HEK293T (cell line): ENCODE data around the gene CDCP1.

Experiments used
- CTCF ChIA-PET: fragments of 350-600 bp; formaldehyde crosslinking; extraction: SDS; loops from one replicate; lab custom pipeline; 2021; ENCODE audit warnings: antibody characterized with exemption, inconsistent platforms; lab: Yijun Ruan, JAX
- POLR2A ChIA-PET: fragments of 350-600 bp; formaldehyde crosslinking; extraction: SDS; loops from one replicate; lab custom pipeline; 2020; ENCODE audit warnings: antibody characterized with exemption, inconsistent platforms; lab: Yijun Ruan, JAX
- DNase-seq: peaks from one replicate; pipeline ENCODE4 v3.0.0; 2012; ENCODE audit warnings: mixed read lengths; ENCODE audit errors: extremely low spot score
- ARNT ChIP-seq: fragments of 450-650 bp; IDR thresholded peaks from 2 replicates; pipeline ENCODE4 v1.6.1; 2017; ENCODE audit warnings: mild to moderate bottlenecking
- BHLHE40 ChIP-seq: fragments of 450-650 bp; IDR thresholded peaks from 2 replicates; pipeline ENCODE4 v1.6.1; 2016; ENCODE audit warnings: mild to moderate bottlenecking, moderate library complexity, borderline replicate concordance
- CTBP1 ChIP-seq: fragments of 450-650 bp; IDR thresholded peaks from 2 replicates; pipeline ENCODE4 v1.6.1; 2016; ENCODE audit warnings: borderline replicate concordance
- ELF4 ChIP-seq: fragments of 450-650 bp; IDR thresholded peaks from 2 replicates; pipeline ENCODE4 v1.6.1; 2017; ENCODE audit warnings: antibody characterized with exemption
- FOXA1 ChIP-seq: fragments of 450-650 bp; IDR thresholded peaks from 2 replicates; pipeline ENCODE4 v1.6.1; 2016; ENCODE audit warnings: mild to moderate bottlenecking
- FOXK2 ChIP-seq: fragments of 450-650 bp; IDR thresholded peaks from 2 replicates; pipeline ENCODE4 v1.6.1; 2016; ENCODE audit warnings: mild to moderate bottlenecking
- FOXM1 ChIP-seq: fragments of 450-650 bp; IDR thresholded peaks from 2 replicates; pipeline ENCODE4 v1.6.1; 2017; ENCODE audit warnings: mild to moderate bottlenecking, borderline replicate concordance
- HDGF ChIP-seq: fragments of 450-650 bp; IDR thresholded peaks from 2 replicates; pipeline ENCODE4 v1.6.1; 2017; ENCODE audit warnings: antibody characterized with exemption, borderline replicate concordance
- L3MBTL2 ChIP-seq: fragments of 450-650 bp; conservative IDR thresholded peaks from 2 replicates; pipeline ENCODE4 v1.6.1; 2016; ENCODE audit warnings: mild to moderate bottlenecking
- LEF1 ChIP-seq: fragments of 450-650 bp; IDR thresholded peaks from 2 replicates; pipeline ENCODE4 v1.6.1; 2017; ENCODE audit warnings: mild to moderate bottlenecking, borderline replicate concordance
- NFRKB ChIP-seq: fragments of 450-650 bp; IDR thresholded peaks from 2 replicates; pipeline ENCODE4 v1.6.1; 2016; ENCODE audit warnings: mild to moderate bottlenecking, moderate library complexity
- PKNOX1 ChIP-seq: fragments of 450-650 bp; IDR thresholded peaks from 2 replicates; pipeline ENCODE4 v1.6.1; 2016
- SP1 ChIP-seq: fragments of 450-650 bp; IDR thresholded peaks from 2 replicates; pipeline ENCODE4 v1.6.1; 2017
- SUZ12 ChIP-seq: fragments of 450-650 bp; IDR thresholded peaks from 2 replicates; pipeline ENCODE4 v1.6.1; 2016; ENCODE audit warnings: mild to moderate bottlenecking
- TARDBP ChIP-seq: fragments of 450-650 bp; IDR thresholded peaks from 2 replicates; pipeline ENCODE4 v1.6.1; 2016
- ZNF384 ChIP-seq: fragments of 450-650 bp; IDR thresholded peaks from 2 replicates; pipeline ENCODE4 v1.6.1; 2016

The CDCP1 gene

GRCh38 chr3:45113625-45114050, 32.5 kb downstream of the CDCP1 start:
- TF ChIP-seq PKNOX1 (no peak), SP1 (no peak), LEF1 (no peak), FOXA1 (no peak), ELF4 (no peak), HDGF (no peak), L3MBTL2 (no peak), TARDBP (no peak), ZNF384 (no peak), BHLHE40 (no peak), CTBP1 (no peak), FOXK2 (no peak), ARNT (no peak), SUZ12 (no peak), FOXM1 (no peak), NFRKB (no peak)
- POLR2A ChIA-PET, result no interaction called here
- DNase-seq, result no peak
- CTCF ChIA-PET, result interaction anchor here (0.6 to 1.1 kb wide), 2 partner anchors 73 to 1261 kb away, joined by 3 read pairs; no protein-coding TSS in a partner anchor

GRCh38 chr3:45112939-45113338, 33.2 kb downstream of the CDCP1 start:
- no peak for DNase-seq
- ChIA-PET POLR2A (no interaction called here), CTCF (no interaction called here)
- no peak for TF ChIP-seq BHLHE40
- no peak for TF ChIP-seq ARNT
- TF ChIP-seq SP1, result no peak
- TF ChIP-seq SUZ12, result no peak

- ChIA-PET POLR2A (no interaction called here), CTCF (no interaction called here)
- no peak for DNase-seq
- TF ChIP-seq BHLHE40 (no peak), LEF1 (no peak), ELF4 (no peak), NFRKB (no peak), TARDBP (no peak), FOXA1 (no peak), PKNOX1 (no peak), SP1 (no peak), SUZ12 (no peak), FOXM1 (no peak)
Measured at GRCh38 chr3:45110509-45110833, 35.7 kb downstream of the CDCP1 start.

- ChIA-PET CTCF (no interaction called here), POLR2A (no interaction called here)
- no peak for TF ChIP-seq L3MBTL2
- no peak for TF ChIP-seq TARDBP
- no peak for TF ChIP-seq ZNF384
- no peak for TF ChIP-seq FOXM1
- no peak for TF ChIP-seq FOXA1
- TF ChIP-seq BHLHE40, result no peak
- no peak for TF ChIP-seq NFRKB
- TF ChIP-seq HDGF, result no peak
- no peak for TF ChIP-seq ELF4
- TF ChIP-seq SP1, result no peak
- TF ChIP-seq SUZ12, result no peak
- TF ChIP-seq LEF1, result no peak
- TF ChIP-seq CTBP1, result no peak
- TF ChIP-seq FOXK2, result no peak
- TF ChIP-seq PKNOX1, result no peak
- TF ChIP-seq ARNT, result no peak
- DNase-seq, result no peak
Measured at GRCh38 chr3:45109771-45110508, 36.2 kb downstream of the CDCP1 start.

GRCh38 chr3:45106874-45107273, 39.3 kb downstream of the CDCP1 start:
- ChIA-PET POLR2A (no interaction called here), CTCF (no interaction called here)
- TF ChIP-seq CTBP1, result no peak
- TF ChIP-seq ARNT, result no peak
- no peak for DNase-seq

GRCh38 chr3:45105855-45106671, 40.1 kb downstream of the CDCP1 start:
- no peak for DNase-seq
- TF ChIP-seq FOXA1, result no peak
- TF ChIP-seq FOXK2, result no peak
- TF ChIP-seq LEF1, result no peak
- no peak for TF ChIP-seq ELF4
- no peak for TF ChIP-seq PKNOX1
- no peak for TF ChIP-seq CTBP1
- no peak for TF ChIP-seq ARNT
- no peak for TF ChIP-seq SP1
- no peak for TF ChIP-seq ZNF384
- TF ChIP-seq NFRKB, result no peak
- TF ChIP-seq HDGF, result no peak
- TF ChIP-seq TARDBP, result no peak
- no peak for TF ChIP-seq FOXM1
- TF ChIP-seq L3MBTL2, result no peak
- TF ChIP-seq BHLHE40, result no peak
- POLR2A ChIA-PET, result no interaction called here
- CTCF ChIA-PET, result no interaction called here
